GM12865 (cell line): ENCODE results near the gene ILDR1.

Source experiments
- DNase-seq: peaks from one replicate; pipeline ENCODE4 v3.0.0; 2010; ENCODE audit warnings: low read depth
- H3K4me3 ChIP-seq: 2 replicates; pipeline ENCODE4 v1.5.1; 2011; ENCODE audit warnings: mild to moderate bottlenecking, low read depth, low read length, control low read depth
- TF ChIP-seq, protein P1 (sequence below): IDR thresholded peaks from 2 replicates; pipeline ENCODE4 v1.5.1; 2011; ENCODE audit warnings: low read length, control low read depth, low read depth, inconsistent platforms; ENCODE audit not compliant: insufficient read depth; ENCODE audit errors: missing control alignments

ILDR1 gene

DNA sequence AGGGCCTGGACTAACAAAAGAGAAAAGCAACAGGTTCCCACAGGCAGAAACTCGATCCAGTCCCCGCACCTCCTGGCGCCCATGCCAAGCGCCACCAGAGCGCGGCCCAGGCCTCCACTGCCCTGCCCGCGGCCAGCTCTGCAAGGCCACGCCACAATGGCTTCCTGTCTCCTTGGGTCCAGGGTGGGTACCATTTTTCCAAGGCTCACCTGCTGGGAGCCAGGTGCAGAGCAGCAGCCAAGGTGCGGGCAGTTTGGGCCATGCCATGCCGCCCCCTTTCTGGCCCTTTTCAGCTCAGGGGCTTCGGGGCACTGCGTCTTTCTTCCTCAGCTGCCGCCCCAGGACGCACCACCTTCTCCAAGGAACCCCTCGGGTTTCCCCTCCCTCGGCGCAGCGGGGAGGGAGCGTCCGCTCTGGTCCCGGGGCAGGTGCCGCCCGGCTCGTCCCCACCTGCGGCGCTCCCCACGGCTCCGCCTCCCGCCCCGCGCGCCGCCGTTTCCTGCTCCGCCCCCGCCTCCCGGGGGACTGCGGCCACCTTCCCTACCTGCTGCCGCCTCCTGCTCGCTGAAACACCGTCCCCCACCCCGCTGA, at the start of gene ILDR1:
ILDR1 (minus strand) TSS at position 437 of the 591 bp plus-strand sequence; CDS start at position 267, 170 bp downstream.
- DNase-seq = peak; percentile 72
- TF ChIP-seq, protein P1, sequence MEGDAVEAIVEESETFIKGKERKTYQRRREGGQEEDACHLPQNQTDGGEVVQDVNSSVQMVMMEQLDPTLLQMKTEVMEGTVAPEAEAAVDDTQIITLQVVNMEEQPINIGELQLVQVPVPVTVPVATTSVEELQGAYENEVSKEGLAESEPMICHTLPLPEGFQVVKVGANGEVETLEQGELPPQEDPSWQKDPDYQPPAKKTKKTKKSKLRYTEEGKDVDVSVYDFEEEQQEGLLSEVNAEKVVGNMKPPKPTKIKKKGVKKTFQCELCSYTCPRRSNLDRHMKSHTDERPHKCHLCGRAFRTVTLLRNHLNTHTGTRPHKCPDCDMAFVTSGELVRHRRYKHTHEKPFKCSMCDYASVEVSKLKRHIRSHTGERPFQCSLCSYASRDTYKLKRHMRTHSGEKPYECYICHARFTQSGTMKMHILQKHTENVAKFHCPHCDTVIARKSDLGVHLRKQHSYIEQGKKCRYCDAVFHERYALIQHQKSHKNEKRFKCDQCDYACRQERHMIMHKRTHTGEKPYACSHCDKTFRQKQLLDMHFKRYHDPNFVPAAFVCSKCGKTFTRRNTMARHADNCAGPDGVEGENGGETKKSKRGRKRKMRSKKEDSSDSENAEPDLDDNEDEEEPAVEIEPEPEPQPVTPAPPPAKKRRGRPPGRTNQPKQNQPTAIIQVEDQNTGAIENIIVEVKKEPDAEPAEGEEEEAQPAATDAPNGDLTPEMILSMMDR = no peak
- H3K4me3 ChIP-seq = peak within 1 kb of the TSS; percentile 54

DNA sequence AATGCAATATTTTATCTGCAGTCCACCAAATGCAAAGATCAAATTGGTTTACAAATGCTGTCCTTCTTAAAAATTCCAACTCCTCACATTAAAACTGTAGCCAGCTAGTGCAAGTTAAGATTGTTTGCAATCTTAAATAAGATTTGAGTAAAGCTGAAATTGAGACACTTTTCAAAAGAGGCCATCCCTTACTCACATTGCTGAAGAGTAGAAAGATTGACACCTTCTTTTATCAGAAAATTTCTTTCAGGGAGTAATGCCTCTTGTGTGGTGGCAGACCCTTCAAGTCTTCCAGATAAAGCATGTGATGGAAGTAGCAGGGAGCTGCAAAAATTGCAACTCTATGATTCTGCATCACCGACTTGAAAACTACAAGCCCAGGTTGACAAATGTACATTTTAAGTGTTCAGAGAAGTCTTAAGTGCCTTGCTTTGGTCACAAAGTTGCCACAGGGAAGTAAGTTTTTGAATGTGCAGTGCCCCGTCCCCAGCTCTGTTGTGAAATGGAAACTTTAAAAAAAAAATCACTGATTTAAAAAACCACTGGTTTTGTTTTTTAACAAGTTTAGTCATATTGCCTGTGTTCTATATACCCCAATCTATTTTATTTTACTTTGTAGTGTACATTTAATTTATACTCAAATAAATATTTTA, 45.7 kb upstream of the ILDR1 start:
- TF ChIP-seq, protein P1 = no peak
- peak overlapping the region; percentile 49 for H3K4me3 ChIP-seq
- peak; percentile 74 for DNase-seq

DNA sequence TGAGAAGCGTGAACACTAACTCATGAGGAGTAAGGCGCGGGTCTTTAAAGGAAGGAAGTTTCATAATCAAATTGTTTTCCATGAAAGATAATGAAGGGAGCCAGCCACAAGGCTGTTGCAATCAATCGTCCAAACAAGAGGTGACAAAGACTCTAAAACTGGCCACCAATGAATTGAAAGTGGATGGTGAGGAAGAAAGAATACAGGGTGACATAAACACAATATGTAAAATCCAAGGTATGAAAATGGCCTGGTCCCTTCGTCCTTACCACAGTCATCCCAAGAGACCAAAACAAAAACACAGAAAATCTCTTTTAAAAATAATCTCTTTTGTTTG, 45.1 kb upstream of the ILDR1 start:
- DNase-seq = peak; percentile 61
- TF ChIP-seq, protein P1 = no peak
- peak overlapping the region; percentile 49 for H3K4me3 ChIP-seq

DNA sequence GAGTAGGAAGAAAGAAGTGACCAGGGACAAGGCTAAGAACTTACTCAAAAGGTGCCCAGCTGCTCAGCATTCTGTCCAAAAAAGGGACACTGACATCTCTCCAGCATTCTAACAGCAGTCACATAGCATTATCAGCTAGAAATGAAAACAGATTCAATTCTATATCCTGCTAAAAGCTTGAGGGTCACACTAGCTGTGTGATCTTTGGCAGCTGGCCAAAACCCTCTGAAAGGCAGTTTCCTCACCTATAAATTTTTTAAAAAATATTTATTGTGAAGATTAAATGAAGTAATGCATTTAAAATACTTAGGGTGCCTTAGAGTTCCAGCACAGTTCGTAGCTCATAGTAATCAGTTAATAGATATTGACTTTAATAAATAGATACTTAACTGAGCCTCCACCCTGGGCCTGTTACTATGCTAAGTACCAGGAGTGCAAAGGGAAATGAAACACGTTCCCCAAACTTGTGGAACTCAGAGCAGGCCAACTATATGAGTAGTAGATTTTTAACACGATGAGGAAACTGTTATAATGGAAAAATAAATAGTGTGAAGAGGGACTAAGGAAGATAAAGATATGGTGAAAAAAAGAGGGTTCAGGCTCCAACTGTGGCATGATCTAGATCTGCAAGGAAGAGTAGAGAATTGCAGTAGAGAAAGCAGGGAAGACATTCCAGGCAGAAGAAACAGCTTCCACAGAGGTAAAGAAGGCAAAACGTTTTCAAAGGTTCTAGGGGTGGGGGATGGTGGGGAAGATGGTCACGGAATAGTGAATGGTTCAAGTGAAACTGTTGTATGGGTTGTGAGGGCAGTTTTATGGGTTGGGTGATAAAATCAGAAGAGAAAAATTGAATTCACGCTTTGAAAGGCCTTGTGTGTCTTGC, 44.5 kb upstream of the ILDR1 start:
- peak overlapping the region; percentile 49 for H3K4me3 ChIP-seq
- TF ChIP-seq, protein P1 = no peak

DNA sequence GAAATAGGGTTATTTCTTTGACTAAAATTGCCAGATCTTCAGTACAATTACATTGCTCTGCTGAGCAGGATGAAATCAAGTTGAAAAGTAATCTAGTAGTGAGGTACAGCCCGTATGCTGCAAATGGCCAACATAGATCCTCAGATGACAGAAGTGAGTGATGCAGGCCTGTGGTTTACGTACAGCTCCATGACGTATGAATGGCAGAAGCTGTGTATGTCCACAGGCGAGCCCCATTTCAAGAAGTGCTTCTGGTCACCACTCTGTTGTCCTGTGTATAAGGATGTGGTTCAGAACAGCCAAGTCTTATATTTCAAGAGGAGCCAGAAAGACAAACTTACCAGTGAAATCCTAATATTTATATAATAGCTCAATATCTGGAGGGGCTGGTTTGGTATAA, 42.3 kb upstream of the ILDR1 start:
- H3K4me3 ChIP-seq = no peak overlapping the region
- TF ChIP-seq, protein P1 = no peak
- no peak for DNase-seq

More for the DNA sequence above, 44.5 kb upstream of the ILDR1 start:
- DNase-seq = peak; percentile 40

DNA sequence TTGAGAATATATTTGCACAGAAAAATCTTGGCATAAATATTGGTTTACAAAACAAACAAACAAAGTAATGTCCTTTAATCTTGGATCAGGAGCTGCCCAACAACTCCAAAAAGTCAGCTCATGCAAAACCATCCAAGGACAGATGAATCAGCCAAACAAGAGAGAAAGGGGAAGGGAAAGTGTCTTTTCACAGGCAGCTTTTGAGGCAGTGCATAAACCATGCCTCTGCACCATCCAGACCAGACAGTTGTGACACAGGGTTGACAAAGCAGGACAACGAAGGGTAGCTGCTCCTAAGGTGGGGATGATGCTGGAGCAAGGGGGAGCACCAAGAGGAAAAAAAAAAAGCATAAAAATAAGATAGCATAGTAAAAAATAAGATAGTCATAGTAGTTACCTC, 41.9 kb upstream of the ILDR1 start:
- TF ChIP-seq, protein P1 = no peak
- peak; percentile 35 for DNase-seq
- H3K4me3 ChIP-seq = no peak overlapping the region
